GM12892 (cell line): Measurements from ENCODE around the gene APOBEC3H.

Source experiments
- POLR2A ChIP-seq: IDR thresholded peaks from 2 replicates; pipeline ENCODE4 v1.6.1; 2011; ENCODE audit warnings: low read depth, low read length, control low read depth
- POLR2AphosphoS5 ChIP-seq: IDR thresholded peaks from 2 replicates; pipeline ENCODE4 v1.6.1; 2011; ENCODE audit warnings: low read depth, low read length, control low read depth

- TF ChIP-seq POLR2A (no peak), POLR2AphosphoS5 (no peak)
Observed at GRCh38 chr22:39101226-39101625, 4.2 kb downstream of the APOBEC3H start.
